ENCODE measurements around the gene GORASP1.
"Not testable (repeated sequence)": the region's sequence is repeated elsewhere in the genome, so short reads cannot be mapped to it uniquely, and the experiment has no call there.

The GORASP1 gene

DNA sequence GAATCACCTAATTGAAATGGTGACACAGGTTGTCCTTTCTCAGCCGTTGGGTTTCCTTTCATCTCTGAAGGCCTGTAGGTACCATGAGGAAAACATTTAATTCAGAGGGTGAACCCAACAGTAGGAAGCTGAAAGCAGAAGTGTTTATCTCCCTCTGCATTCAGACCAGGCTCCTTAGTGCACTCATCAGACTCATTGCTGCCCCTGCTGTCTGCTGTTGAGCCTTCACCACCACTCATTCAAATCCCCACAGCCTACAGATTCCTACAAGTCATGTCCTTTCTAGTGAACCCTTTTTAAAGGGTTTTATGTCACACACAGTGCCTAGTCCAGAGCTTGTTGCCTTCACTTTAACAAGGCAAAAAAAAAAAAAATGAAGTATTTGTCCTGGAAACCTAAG lies 42.2 kb downstream of the GORASP1 start:
- peak; percentile 22 for DNase-seq (ENCODE audit: low read depth)

DNA sequence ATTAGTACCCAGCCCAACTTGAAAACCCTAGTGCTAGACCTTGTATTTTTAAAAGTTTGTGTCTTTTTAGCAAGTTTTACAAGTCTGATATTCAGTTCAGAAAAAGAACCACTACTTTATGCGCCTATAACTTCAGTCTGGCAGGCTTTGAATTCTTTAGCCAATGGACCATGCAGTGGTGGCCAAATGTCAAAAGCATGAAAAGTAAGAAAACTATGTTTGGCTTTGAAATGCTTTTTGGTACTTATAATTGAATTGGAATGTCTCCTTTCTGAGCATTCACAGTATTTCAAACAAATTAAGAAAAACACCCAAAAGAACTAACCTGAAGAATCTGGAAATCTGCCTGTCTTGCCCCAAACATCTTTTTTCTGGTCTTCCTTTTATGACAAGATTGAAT lies 42.8 kb downstream of the GORASP1 start:
- peak; percentile 25 for DNase-seq (ENCODE audit: low read depth)

DNA sequence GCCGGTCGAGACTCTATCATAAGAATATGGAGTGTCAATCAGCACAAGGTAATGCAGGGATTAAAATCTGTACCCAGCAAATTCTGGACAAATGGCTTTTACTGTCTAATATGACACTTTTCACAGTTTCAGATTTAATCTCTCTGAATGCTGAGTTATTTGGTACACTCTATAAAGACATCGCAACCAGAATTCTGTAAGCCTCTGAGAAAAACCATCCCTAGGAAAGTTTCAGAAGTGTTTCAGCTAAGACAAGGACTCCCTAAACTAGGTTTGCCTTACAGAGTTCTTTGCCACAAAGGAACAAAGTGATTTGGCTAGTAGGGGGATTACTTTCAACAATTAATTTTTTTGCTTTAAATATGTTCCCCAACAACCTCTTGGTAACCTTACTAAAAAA lies 44.3 kb downstream of the GORASP1 start:
- no peak for DNase-seq (ENCODE audit: low read depth)

DNA sequence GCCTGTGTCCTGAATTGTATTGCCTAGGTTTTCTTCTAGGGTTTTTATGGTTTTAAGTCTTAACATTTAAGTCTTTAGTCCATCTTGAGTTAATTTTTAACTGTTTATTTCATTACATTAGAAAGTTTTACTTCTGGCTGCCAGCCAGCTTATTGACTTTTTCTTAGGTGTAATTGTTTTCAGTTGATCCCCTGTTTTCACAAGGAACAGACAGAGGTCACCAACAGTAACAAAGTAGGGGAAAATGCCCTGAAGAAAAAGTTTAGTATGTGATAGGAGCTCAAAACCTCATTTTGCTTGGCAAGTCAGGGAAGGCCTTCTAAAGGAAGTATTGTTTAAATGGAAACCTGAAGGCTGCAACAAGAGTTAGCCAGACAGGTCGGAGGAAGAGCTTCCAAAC lies 45.2 kb downstream of the GORASP1 start:
- no peak for DNase-seq (ENCODE audit: low read depth)

DNA sequence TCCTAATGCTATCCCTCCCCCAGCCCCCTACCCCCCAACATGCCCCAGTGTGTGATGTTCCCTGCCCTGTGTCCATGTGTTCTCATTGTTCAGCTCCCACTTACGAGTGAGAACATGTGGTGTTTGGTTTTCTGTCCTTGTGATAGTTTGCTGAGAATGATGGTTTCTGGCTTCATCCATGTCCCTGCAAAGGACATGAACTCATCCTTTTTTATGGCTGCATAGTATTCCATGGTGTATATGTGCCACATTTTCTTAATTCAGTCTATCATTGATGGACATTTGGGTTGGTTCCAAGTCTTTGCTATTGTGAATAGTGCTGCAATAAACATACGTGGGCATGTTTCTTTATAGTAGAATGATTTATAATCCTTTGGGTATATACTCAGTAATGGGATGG lies 46.2 kb downstream of the GORASP1 start:
- not testable (repeated sequence) for DNase-seq (ENCODE audit: low read depth)

DNA sequence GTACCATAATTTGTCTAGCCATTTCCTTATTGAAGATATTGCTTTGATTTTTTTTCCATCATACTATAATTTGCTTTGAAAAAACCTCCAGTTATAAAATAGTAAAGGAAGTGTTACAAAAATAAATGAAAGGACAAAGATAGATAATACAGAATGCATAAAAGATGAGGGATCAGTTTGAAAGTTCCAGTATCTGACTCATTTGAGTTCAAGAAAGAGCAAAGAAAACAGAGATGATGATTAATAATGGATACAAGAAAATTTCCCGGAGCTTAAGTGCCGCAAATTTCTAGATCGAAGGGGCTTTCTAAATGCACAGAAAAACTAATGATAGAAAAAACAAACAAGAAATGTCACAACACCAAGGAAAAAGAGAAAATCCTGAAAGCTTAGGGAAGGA lies 51.3 kb downstream of the GORASP1 start:
- no peak for DNase-seq (ENCODE audit: low read depth)

DNA sequence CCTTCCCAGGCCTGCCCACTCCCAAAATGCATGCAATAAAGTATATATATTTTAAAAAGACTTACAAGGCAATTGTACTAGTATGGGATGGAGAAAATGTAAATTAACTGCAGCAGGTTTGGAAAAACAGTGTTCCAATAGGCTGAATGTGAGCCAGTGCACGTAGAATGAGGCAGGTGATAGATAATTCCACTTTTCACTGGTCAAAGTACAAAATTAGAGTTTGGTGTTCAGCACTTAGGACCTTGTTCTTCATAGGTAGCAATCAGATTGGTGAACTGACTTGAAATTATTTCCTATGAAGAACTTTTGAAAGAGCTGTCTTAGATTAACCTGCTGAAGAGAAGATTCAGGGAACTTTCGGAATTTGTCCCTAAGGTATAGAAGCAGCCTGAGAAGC lies 53.7 kb downstream of the GORASP1 start:
- no peak for DNase-seq (ENCODE audit: low read depth)

DNA sequence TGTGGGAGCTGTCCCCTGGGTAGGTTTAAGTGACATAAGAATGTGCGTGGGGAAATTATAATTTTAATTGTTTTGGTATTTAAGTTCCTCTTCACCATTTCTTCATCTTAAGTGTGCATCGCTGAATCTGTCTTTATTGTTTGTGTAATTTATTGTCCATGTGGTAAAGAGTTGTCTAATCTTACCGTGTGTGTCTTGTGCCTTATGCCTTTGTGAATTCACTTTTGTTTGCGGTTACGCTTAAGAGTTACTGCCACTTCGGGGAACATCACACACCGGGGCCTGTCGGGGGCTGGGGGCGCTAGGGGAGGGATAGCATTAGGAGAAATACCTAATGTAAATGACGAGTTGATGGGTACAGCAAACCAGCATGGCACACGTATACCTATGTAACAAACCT lies 54.8 kb downstream of the GORASP1 start:
- no peak for DNase-seq (ENCODE audit: low read depth)

DNA sequence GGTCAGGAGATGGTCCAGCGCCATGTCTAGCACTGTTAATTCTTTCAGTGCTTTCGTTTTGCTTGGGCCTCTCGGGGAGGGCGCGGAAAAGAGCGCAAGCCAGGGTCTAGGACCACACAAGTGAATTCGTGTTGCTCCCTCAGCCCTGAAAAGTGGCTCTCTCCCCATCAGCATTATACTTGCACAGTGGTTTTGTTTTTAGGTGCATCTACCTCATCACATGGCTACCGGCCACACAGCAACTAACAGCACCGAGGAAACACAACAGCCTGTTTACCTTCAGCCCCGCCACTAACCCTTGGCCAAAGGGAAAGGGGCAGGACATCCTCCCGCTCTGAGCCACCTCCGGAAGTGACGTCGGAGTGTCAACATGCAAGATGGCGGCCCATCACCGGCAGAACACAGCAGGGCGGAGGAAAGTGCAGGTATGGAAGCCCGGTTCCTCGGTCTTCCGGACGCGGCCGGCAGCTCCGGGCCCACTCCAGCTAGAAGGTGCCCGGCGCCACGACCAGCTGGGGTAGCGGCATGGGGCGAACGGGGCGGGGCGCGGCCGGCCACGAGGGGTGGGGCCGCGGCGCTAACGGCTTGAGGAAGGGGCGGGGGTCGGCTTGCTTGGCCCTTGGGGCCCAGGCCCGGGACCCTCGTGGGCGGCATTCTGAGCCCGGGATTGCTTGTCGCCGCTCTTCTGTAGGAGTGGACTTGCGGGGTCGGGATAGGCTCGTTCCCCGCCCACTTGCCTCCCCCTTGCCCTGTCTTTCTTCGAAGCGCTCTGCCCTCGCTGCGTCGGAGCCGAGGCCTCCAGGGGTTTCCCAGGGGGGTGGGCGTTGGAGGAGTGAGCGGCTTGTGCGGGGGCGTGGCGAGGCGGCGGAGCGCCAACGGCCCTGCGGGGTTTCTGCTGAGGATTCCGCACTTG lies 55.5 kb downstream of the GORASP1 start, which contains the start of the genes SCN11A and WDR48:
Gene SCN11A (minus strand): TSS at position 296 of the 913 bp plus-strand sequence. CDS start 101,582 bp downstream, outside the sequence.
Gene WDR48 (plus strand): TSS at position 368 of the 913 bp plus-strand sequence. CDS start 10 bp downstream, at position 378.
- peak; percentile 86 for DNase-seq (ENCODE audit: low read depth)

DNA sequence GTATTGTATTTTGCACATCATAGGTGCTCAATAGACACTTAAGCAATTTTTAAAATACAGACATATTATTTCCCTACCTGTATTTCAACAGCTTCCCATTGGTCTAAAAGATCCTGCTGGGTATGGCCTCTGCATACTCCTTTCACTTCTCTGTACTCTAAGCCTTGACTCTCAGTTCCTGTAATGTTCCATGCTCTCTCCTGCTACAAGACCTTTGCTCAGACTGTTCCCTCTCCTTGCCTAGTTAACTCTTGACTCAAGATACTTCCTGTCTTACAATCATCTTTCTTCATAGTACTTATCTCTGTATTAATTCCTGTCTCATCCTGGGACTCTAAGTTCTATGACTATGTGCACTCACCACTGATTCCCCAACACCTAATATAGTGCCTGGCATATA lies 57.4 kb downstream of the GORASP1 start:
- no peak for DNase-seq (ENCODE audit: low read depth)
